MM.1S (cell line): ENCODE data around the gene ZNF585A.

Source experiments
- DNase-seq: peaks from one replicate; pipeline ENCODE4 v3.0.0-alpha.2; 2015
- H2AFZ ChIP-seq: fragments of 300-600 bp; sonication (generic); 2 replicates; pipeline ENCODE4 v1.6.0; 2016; ENCODE audit warnings: antibody characterized with exemption, low read length
- H3F3A ChIP-seq: fragments of 300-600 bp; sonication (generic); 2 replicates; pipeline ENCODE4 v1.6.1; 2016; ENCODE audit warnings: mild to moderate bottlenecking, antibody characterized with exemption, low read length, moderate library complexity, mixed read lengths; ENCODE audit not compliant: insufficient read depth
- H3K27ac ChIP-seq: fragments of 300-600 bp; sonication (generic); 2 replicates; pipeline ENCODE4 v1.5.1; 2016; ENCODE audit warnings: mild to moderate bottlenecking, low read length
- H3K27me3 ChIP-seq: fragments of 300-600 bp; sonication (generic); replicated peaks from 2 replicates; pipeline ENCODE4 v1.6.0; 2016; ENCODE audit warnings: low read length; ENCODE audit not compliant: insufficient read depth
- H3K36me3 ChIP-seq: fragments of 300-600 bp; sonication (generic); replicated peaks from 2 replicates; pipeline ENCODE4 v1.6.1; 2016; ENCODE audit warnings: mild to moderate bottlenecking, low read length, mixed read lengths; ENCODE audit not compliant: insufficient read depth
- H3K4me1 ChIP-seq: fragments of 300-600 bp; sonication (generic); 2 replicates; pipeline ENCODE4 v1.6.1; 2016; ENCODE audit warnings: low read length, mixed read lengths
- H3K4me2 ChIP-seq: fragments of 300-600 bp; sonication (generic); 2 replicates; pipeline ENCODE4 v1.6.0; 2016; ENCODE audit warnings: low read depth, low read length
- H3K4me3 ChIP-seq: fragments of 300-600 bp; sonication (generic); 2 replicates; pipeline ENCODE4 v1.5.1; 2016; ENCODE audit warnings: low read length, mixed read lengths
- H3K79me2 ChIP-seq: fragments of 300-600 bp; sonication (generic); 2 replicates; pipeline ENCODE4 v1.6.1; 2016; ENCODE audit warnings: mixed run types, low read length, mixed read lengths
- H3K9ac ChIP-seq: fragments of 300-600 bp; sonication (generic); 2 replicates; pipeline ENCODE4 v1.6.1; 2016; ENCODE audit warnings: low read length, mixed read lengths
- H3K9me2 ChIP-seq: fragments of 300-600 bp; sonication (generic); replicated peaks from 2 replicates; pipeline ENCODE4 v1.6.1; 2016; ENCODE audit warnings: mild to moderate bottlenecking, low read length, mixed read lengths; ENCODE audit not compliant: insufficient read depth
- H3K9me3 ChIP-seq: fragments of 300-600 bp; sonication (generic); replicated peaks from 2 replicates; pipeline ENCODE4 v1.6.1; 2016; ENCODE audit warnings: mild to moderate bottlenecking, low read length, mixed read lengths; ENCODE audit not compliant: insufficient read depth
- H4K20me1 ChIP-seq: fragments of 300-600 bp; sonication (generic); 2 replicates; pipeline ENCODE4 v1.6.1; 2016; ENCODE audit warnings: mild to moderate bottlenecking, low read length, moderate library complexity, mixed read lengths; ENCODE audit not compliant: insufficient read depth
- EZH2 ChIP-seq: fragments of 300-600 bp; sonication (generic); optimal IDR thresholded peaks from 2 replicates; pipeline ENCODE3; 2017; ENCODE audit warnings: low read depth, mild to moderate bottlenecking, antibody characterized with exemption, low read length, mixed read lengths
- EZH2phosphoT487 ChIP-seq: fragments of 300-600 bp; sonication (generic); IDR thresholded peaks from 2 replicates; pipeline ENCODE4 v1.6.1; 2018; ENCODE audit warnings: antibody characterized with exemption, low read length
- TF ChIP-seq, protein P1 (sequence below): fragments of 300-600 bp; sonication (generic); IDR thresholded peaks from 2 replicates; pipeline ENCODE4 v1.5.1; 2016; ENCODE audit warnings: antibody characterized with exemption, low read length, mixed read lengths

Gene ZNF585A

DNA sequence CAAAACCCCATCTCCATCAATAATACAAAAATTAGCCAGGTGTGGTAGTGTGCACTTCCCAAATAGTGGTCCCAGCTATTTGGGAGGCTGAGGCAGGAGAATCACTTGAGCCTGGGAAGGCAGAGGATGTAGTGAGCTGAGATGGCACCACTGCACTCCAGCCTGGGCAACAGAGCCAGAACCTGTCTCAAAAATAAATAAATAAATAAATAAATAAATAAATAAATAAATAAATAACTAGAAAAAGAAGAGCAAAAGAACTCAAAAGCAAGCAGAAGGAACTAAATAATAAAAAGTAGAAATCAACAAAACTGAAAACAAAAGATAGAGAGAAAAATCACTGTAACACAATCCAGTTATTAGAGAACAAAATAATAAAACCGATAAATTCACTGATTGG lies 12.3 kb downstream of the ZNF585A start:
- H3K4me3 ChIP-seq, result no peak overlapping the region
- H3K27ac ChIP-seq, result no peak overlapping the region
- no peaks in the 10 kb centered on the region for H3K9me2 ChIP-seq
- no peaks in the 10 kb centered on the region for H4K20me1 ChIP-seq
- TF ChIP-seq EZH2, result no peak
- TF ChIP-seq, protein P1, sequence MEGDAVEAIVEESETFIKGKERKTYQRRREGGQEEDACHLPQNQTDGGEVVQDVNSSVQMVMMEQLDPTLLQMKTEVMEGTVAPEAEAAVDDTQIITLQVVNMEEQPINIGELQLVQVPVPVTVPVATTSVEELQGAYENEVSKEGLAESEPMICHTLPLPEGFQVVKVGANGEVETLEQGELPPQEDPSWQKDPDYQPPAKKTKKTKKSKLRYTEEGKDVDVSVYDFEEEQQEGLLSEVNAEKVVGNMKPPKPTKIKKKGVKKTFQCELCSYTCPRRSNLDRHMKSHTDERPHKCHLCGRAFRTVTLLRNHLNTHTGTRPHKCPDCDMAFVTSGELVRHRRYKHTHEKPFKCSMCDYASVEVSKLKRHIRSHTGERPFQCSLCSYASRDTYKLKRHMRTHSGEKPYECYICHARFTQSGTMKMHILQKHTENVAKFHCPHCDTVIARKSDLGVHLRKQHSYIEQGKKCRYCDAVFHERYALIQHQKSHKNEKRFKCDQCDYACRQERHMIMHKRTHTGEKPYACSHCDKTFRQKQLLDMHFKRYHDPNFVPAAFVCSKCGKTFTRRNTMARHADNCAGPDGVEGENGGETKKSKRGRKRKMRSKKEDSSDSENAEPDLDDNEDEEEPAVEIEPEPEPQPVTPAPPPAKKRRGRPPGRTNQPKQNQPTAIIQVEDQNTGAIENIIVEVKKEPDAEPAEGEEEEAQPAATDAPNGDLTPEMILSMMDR, result no peak
- no peak for TF ChIP-seq EZH2phosphoT487
- no peak for DNase-seq
- H3K4me1 ChIP-seq, result no peaks in the 10 kb centered on the region
- H3K79me2 ChIP-seq, result no peaks in the 10 kb centered on the region
- no peak overlapping the region for H2AFZ ChIP-seq
- no peaks in the 10 kb centered on the region for H3K36me3 ChIP-seq
- no peaks in the 10 kb centered on the region for H3F3A ChIP-seq
- no peak overlapping the region for H3K9ac ChIP-seq
- H3K9me3 ChIP-seq, result no peaks in the 10 kb centered on the region
- no peak overlapping the region for H3K4me2 ChIP-seq
- no peaks in the 10 kb centered on the region for H3K27me3 ChIP-seq

DNA sequence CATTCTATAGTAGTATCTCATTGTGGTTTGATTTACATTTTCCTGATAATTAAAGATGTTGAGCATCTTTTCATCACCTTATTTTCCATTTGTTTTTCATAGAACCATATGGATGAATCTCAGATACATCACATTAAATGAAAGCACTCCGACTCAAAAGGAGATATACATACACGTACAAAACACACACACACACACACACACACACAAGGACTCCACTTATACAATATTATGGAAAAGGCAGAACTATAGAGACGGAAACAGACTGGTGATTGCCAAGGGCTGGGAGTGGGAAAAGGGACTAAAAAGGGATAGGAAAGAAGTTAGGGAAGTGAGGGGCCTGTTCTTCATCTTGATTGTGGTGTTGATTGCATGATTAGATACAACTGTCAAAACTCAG lies 24.3 kb downstream of the ZNF585A start:
- Histone ChIP-seq H3K79me2 (no peaks in the 10 kb centered on the region), H3K4me1 (no peaks in the 10 kb centered on the region), H3K9me3 (no peaks in the 10 kb centered on the region), H3K27ac (no peak overlapping the region), H3K36me3 (no peaks in the 10 kb centered on the region), H3K4me3 (no peak overlapping the region), H4K20me1 (no peaks in the 10 kb centered on the region), H3K9ac (no peak overlapping the region), H3K9me2 (no peaks in the 10 kb centered on the region), H3F3A (no peaks in the 10 kb centered on the region), H2AFZ (no peak overlapping the region), H3K4me2 (no peak overlapping the region), H3K27me3 (no peaks in the 10 kb centered on the region)
- DNase-seq, result no peak
- TF ChIP-seq, protein P1, result no peak
- TF ChIP-seq EZH2 (no peak), EZH2phosphoT487 (no peak)

DNA sequence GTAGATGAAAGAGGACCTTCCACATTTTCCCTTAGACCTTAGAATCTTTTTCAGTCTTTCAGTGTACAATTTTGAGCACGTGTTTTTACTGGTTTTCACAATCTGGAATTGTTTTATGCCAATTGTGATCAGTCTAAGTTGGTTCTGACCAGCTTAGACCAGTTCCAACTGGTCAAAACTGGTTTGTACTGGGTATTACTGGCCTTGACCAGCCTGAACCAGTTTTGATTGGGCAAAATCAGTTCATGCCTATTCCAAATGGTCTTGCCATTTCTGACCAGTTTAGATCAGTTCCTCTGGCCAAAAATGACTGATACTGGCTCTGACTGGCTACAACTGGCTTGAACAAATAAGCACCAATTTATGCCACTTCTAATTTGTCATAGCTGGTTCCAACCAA lies 36.4 kb downstream of the ZNF585A start:
- no peaks in the 10 kb centered on the region for H3K79me2 ChIP-seq
- no peaks in the 10 kb centered on the region for H3K36me3 ChIP-seq
- DNase-seq, result no peak
- H3K9me2 ChIP-seq, result no peaks in the 10 kb centered on the region
- TF ChIP-seq EZH2, result no peak
- TF ChIP-seq, protein P1, result no peak
- TF ChIP-seq EZH2phosphoT487, result no peak
- H3F3A ChIP-seq, result no peaks in the 10 kb centered on the region
- H3K4me3 ChIP-seq, result no peak overlapping the region
- no peak overlapping the region for H3K27ac ChIP-seq
- H3K4me1 ChIP-seq, result no peaks in the 10 kb centered on the region
- H2AFZ ChIP-seq, result no peak overlapping the region
- no peak overlapping the region for H3K9ac ChIP-seq
- H3K4me2 ChIP-seq, result no peak overlapping the region
- H3K9me3 ChIP-seq, result no peaks in the 10 kb centered on the region
- H4K20me1 ChIP-seq, result no peaks in the 10 kb centered on the region
- no peaks in the 10 kb centered on the region for H3K27me3 ChIP-seq

DNA sequence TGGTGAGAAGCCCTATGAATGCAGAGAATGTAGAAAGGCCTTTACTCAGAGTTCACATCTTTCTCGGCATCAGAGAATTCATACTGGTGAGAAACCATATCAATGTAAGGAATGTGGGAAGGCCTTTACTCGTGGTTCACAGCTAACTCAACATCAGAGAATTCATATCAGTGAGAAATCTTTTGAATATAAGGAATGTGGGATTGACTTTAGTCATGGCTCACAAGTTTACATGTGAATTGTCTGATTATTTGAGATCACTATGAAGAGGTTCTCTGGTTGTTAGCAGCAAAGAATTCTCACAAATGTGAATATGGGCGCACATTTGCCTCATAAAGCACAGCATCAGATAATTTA lies 43.7 kb downstream of the ZNF585A start:
- Histone ChIP-seq H3K4me2 (no peak overlapping the region), H3K9ac (no peak overlapping the region), H4K20me1 (no peaks in the 10 kb centered on the region), H3K9me2 (no peaks in the 10 kb centered on the region), H3K36me3 (peaks cover 10% of the 10 kb centered on the region), H2AFZ (no peak overlapping the region), H3F3A (no peaks in the 10 kb centered on the region), H3K79me2 (no peaks in the 10 kb centered on the region), H3K27me3 (no peaks in the 10 kb centered on the region), H3K4me1 (no peaks in the 10 kb centered on the region), H3K9me3 (no peaks in the 10 kb centered on the region), H3K27ac (no peak overlapping the region), H3K4me3 (no peak overlapping the region)
- DNase-seq, result no peak
- TF ChIP-seq EZH2 (no peak), EZH2phosphoT487 (no peak)
- TF ChIP-seq, protein P1, result no peak
